AG09309 (cell line): ENCODE measurements around the gene ADK.

Experiments used
- DNase-seq: peaks from one replicate; pipeline ENCODE4 v3.0.0-alpha.2; 2010; ENCODE audit warnings: low read depth
- H3K4me3 ChIP-seq: 2 replicates; pipeline ENCODE4 v1.5.1; 2011; ENCODE audit warnings: mild to moderate bottlenecking, low read depth, low read length, moderate library complexity; ENCODE audit not compliant: control insufficient read depth
- TF ChIP-seq, protein P1 (sequence below): IDR thresholded peaks from 2 replicates; pipeline ENCODE4 v1.5.1; 2011; ENCODE audit warnings: mild to moderate bottlenecking, low read depth, low read length, inconsistent platforms; ENCODE audit not compliant: insufficient read depth, control insufficient read depth; ENCODE audit errors: missing control alignments

ADK gene

DNA sequence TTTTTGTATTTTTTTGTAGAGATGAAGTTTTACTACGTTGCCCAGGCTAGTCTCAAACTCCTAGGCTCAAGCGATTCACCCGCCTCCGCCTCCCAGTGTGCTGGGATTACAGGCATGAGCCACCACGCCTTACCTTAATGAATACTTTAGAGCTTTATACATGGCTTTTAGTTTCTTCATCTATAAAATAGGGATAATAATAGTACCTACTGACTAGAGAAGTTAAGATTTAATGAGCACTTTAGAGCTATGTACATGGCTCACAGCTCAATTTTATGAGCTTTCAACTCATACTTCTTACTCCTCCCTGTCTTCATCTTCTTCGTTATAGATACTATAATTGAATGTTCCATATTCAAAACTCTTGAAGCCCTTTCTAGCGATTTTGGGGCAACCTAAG, 445.7 kb downstream of the ADK start:
- no peak overlapping the region for H3K4me3 ChIP-seq
- TF ChIP-seq, protein P1, sequence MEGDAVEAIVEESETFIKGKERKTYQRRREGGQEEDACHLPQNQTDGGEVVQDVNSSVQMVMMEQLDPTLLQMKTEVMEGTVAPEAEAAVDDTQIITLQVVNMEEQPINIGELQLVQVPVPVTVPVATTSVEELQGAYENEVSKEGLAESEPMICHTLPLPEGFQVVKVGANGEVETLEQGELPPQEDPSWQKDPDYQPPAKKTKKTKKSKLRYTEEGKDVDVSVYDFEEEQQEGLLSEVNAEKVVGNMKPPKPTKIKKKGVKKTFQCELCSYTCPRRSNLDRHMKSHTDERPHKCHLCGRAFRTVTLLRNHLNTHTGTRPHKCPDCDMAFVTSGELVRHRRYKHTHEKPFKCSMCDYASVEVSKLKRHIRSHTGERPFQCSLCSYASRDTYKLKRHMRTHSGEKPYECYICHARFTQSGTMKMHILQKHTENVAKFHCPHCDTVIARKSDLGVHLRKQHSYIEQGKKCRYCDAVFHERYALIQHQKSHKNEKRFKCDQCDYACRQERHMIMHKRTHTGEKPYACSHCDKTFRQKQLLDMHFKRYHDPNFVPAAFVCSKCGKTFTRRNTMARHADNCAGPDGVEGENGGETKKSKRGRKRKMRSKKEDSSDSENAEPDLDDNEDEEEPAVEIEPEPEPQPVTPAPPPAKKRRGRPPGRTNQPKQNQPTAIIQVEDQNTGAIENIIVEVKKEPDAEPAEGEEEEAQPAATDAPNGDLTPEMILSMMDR = no peak
- DNase-seq = no peak

DNA sequence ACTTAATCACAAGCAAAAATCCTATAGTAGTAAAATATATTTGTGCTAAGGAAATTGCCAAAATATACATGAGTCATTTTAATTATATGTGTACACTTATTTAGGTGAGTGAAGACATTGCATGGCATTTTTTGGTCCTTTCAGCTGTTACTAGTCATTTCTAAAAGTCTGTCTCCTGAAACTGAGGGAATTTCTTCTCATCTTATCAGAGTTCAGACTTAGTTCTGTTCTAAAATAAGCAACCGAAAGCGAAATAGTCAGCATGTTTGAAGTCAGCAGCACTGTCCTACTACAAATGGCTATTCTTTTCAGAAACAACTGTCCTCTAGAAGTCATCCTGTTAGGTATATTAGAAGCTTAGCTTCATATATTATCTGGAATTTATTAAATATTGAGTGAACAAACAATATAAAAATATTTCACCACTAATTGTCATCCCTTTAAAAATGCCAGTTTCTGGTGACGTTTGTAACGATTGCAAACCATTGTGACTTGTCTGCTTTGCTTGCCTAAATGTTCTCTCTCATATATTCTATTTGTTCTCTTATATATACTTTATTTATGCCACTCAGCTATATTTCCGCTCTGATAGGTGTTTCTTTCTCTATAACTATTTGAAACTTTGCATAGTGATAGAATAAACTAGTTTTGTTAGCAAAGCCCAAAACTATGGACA, 448.0 kb downstream of the ADK start:
- TF ChIP-seq, protein P1 = no peak
- H3K4me3 ChIP-seq = no peak overlapping the region
- DNase-seq = no peak

DNA sequence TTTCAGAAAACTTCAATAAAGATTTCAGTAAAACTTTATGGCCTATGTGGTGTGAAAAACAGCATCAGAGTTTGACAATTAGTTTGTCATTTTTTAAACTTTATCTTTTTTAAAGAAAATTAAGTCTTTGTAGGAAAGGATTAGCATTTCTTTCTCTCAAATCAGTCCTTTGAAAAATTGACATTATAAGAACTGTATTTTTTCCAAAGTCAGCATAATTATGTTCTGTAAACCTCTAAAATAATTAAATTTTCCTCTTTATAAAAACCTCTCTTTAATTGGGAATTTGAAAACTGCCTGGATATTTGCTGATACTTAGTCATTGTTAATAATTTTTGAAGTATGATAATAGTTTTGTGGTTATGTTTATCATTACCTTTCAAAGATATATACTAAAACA, 448.7 kb downstream of the ADK start:
- TF ChIP-seq, protein P1 = no peak
- H3K4me3 ChIP-seq = no peak overlapping the region
- DNase-seq = no peak

DNA sequence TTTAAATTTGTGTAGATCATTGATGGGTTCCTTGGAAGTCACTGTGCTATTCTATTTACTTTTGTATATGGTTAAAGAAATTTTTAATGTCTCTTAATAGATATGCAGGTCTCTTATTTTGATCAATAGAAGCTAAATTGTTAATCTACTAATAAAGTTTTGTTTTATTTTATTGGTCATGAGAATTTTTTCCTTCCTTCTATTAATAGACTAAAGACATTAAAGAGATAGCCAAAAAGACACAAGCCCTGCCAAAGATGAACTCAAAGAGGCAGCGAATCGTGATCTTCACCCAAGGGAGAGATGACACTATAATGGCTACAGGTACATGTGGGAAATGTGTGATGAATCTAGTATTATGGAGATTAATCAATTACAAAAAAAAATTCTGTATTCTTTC, 449.1 kb downstream of the ADK start:
- no peak overlapping the region for H3K4me3 ChIP-seq
- no peak for DNase-seq
- TF ChIP-seq, protein P1 = no peak

DNA sequence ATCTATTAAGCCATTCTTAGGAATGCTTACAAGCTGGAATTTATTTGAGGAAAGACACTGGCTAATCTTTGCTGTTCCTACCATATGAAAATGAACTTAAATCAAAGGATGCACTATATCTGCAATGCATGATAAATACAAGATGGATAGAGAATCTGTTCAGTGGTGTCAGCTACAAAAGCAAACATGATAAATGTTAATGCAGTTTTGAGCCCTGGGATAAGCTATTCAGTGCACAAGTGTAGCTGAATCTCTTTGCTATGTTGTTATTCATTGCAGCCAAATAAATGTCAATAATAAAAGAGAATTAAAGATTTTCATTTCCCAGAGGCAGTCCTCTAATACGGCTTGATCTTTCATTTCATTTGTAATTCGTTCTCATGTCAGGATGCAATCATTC, 451.6 kb downstream of the ADK start:
- no peak for DNase-seq
- TF ChIP-seq, protein P1 = no peak
- H3K4me3 ChIP-seq = no peak overlapping the region

DNA sequence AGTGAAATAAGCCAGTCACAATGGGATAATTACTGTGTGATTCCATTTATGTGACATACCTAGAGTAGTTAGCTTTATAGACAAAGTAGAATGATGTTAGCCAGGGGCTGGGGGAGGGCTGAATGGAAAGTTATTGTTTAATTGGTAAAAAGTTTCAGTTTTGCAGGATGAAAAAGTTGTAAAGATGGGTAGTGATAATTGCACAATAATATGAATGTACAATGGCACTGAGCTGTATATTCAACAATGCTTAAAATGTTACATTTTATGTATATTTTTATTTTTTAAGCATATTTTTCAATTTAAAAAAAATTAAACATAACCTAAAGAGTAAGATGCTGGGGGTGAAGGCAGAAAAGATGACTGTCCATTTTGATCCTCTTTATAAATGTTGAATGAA, 459.3 kb downstream of the ADK start:
- no peak for DNase-seq
- H3K4me3 ChIP-seq = no peak overlapping the region
- TF ChIP-seq, protein P1 = no peak
